ENCODE results near the gene PRPF31.
"Not testable (repeated sequence)": the region's sequence is repeated elsewhere in the genome, so short reads cannot be mapped to it uniquely, and the experiment has no call there.

The PRPF31 gene

DNA sequence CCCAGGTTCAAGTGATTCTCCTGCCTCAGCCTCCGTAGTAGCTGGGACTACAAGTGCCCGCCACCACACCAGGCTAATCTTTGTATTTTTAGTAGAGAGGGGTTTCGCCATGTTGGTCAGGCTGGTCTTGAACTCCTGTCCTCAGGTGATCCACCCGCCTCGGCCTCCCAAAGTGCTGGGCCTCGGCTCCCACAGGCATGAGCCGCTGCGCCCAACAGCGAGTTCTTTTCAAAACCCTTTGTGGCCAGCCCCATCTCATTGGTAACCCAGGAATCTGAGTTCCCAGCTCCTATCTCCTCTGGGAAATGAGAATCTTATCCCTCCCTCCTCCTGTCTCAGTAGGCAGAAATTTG is 15.7 kb upstream of the PRPF31 start:
- H3K4me3 Mint-ChIP-seq, result peak overlapping the region; percentile 89
- intact Hi-C loops (cut with micrococcal nuclease), result loop anchor here (5.0 kb wide), 1 partner anchor 38 kb away; the partner anchor contains the start of gene VSTM1
- peaks cover 76% of the 10 kb centered on the region for H3K4me1 Mint-ChIP-seq (ENCODE audit: low read depth)
- H3K9me3 Mint-ChIP-seq, H3K27me3 Mint-ChIP-seq: not testable (repeated sequence)
- H3K27ac Mint-ChIP-seq, result peak overlapping the region; percentile 93
- peaks cover 54% of the 10 kb centered on the region for H3K36me3 Mint-ChIP-seq (ENCODE audit: low read depth)

GRCh38 chr19:54100561-54100960 is 15.0 kb upstream of the PRPF31 start, which contains the start of gene OSCAR:
TSS of gene OSCAR (minus strand) at chr19:54100803. CDS start at chr19:54100792, 11 bp downstream.
- Mint-ChIP-seq H3K4me3 (peak within 1 kb of the TSS; percentile 89), H3K36me3 (ENCODE audit: low read depth) (peaks cover 52% of the 10 kb centered on the region), H3K27ac (peak within 1 kb of the TSS; percentile 93), H3K9me3 (no peaks in the 10 kb centered on the region), H3K27me3 (no peaks in the 10 kb centered on the region), H3K4me1 (ENCODE audit: low read depth) (peaks cover 73% of the 10 kb centered on the region)
- intact Hi-C loops (cut with micrococcal nuclease), result no loop called here

- intact Hi-C loops (cut with micrococcal nuclease), result loop anchor here (1.0 kb wide), 2 partner anchors 13 to 35 kb away; partner anchors contain the start of genes CNOT3, PRPF31 and TFPT
- peak within 1 kb of the TSS; percentile 93 for H3K27ac Mint-ChIP-seq
- H3K4me1 Mint-ChIP-seq (ENCODE audit: low read depth), result peaks cover 65% of the 10 kb centered on the region
- no peaks in the 10 kb centered on the region for H3K9me3 Mint-ChIP-seq
- H3K36me3 Mint-ChIP-seq (ENCODE audit: low read depth), result peaks cover 58% of the 10 kb centered on the region
- H3K4me3 Mint-ChIP-seq, result peak within 1 kb of the TSS; percentile 100
- no peaks in the 10 kb centered on the region for H3K27me3 Mint-ChIP-seq
These were observed 13.0 kb upstream of the PRPF31 start, which contains the start of gene NDUFA3 for GRCh38 chr19:54102421-54103169. TSS of gene NDUFA3 (plus strand) at chr19:54102855. CDS start at chr19:54102879, 24 bp downstream.

- Mint-ChIP-seq H3K27me3 (no peaks in the 10 kb centered on the region), H3K4me1 (ENCODE audit: low read depth) (peaks cover 56% of the 10 kb centered on the region), H3K27ac (no peak overlapping the region), H3K36me3 (ENCODE audit: low read depth) (peaks cover 71% of the 10 kb centered on the region), H3K9me3 (no peaks in the 10 kb centered on the region), H3K4me3 (no peak overlapping the region)
- intact Hi-C loops (cut with micrococcal nuclease), result no loop called here
These were observed 10.4 kb upstream of the PRPF31 start for GRCh38 chr19:54104998-54105715.

DNA sequence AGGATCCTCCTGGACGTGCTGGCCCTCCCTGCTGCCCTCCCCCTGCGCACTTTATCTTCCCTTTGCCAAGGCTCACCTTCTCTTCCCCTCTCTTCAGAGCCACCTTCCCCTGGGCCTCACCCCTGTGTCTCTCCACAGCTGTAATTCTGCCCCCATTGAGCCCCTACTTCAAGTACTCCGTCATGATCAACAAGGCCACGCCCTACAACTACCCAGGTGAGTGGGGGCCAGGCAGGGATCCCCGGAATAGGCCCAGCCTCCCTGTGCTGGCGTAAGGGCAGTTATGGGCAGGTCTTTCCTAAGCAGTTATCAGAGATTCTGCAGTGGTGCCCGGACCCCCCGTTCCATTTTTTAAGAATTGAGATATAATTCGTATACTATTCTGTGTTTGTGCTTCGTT is 9.8 kb upstream of the PRPF31 start:
- H3K4me1 Mint-ChIP-seq (ENCODE audit: low read depth), result peaks cover 54% of the 10 kb centered on the region
- no peak overlapping the region for H3K27ac Mint-ChIP-seq
- no peaks in the 10 kb centered on the region for H3K9me3 Mint-ChIP-seq
- intact Hi-C loops (cut with micrococcal nuclease), result no loop called here
- no peak overlapping the region for H3K4me3 Mint-ChIP-seq
- no peaks in the 10 kb centered on the region for H3K27me3 Mint-ChIP-seq
- peaks cover 71% of the 10 kb centered on the region for H3K36me3 Mint-ChIP-seq (ENCODE audit: low read depth)

- no peaks in the 10 kb centered on the region for H3K27me3 Mint-ChIP-seq
- H3K4me1 Mint-ChIP-seq (ENCODE audit: low read depth), result peaks cover 49% of the 10 kb centered on the region
- H3K27ac Mint-ChIP-seq, result no peak overlapping the region
- peaks cover 78% of the 10 kb centered on the region for H3K36me3 Mint-ChIP-seq (ENCODE audit: low read depth)
- intact Hi-C loops (cut with micrococcal nuclease), result no loop called here
- H3K4me3 Mint-ChIP-seq, result no peak overlapping the region
- H3K9me3 Mint-ChIP-seq, result no peaks in the 10 kb centered on the region
These were observed 8.8 kb upstream of the PRPF31 start for GRCh38 chr19:54106716-54107115.

DNA sequence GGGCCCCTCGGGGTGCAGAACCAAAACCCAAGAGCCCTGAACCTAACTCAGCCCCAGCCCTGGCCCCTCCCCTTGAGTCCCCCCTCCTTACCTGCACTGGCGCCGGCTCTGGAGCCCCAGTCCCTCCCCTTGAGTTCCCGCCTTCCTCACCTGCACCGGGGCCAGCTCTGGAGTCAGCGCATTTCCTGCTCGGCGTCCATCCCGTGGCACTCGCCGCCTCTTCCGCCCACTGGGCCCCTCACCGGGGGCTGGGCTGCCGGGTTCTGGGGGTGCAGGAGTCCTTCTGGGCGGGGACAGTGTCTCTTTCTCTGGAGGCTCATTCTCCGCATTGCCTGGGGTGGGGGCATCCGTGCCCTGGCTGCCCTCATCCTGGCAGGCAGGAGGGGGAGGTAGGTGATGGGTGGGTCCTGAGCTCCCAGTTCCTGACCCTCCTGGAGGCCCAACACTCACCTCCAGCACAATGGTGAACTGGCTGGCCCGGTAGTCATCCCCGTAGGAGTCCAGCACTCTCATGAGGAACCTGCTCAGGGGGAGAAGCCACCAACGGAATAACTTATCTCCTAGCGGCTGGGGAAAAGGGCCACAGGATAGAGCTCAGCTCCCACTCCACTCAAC is 7.6 kb upstream of the PRPF31 start:
- H3K4me1 Mint-ChIP-seq (ENCODE audit: low read depth), result peaks cover 42% of the 10 kb centered on the region
- H3K9me3 Mint-ChIP-seq, result no peaks in the 10 kb centered on the region
- H3K4me3 Mint-ChIP-seq, result no peak overlapping the region
- peak overlapping the region; percentile 2 for H3K27ac Mint-ChIP-seq
- intact Hi-C loops (cut with micrococcal nuclease), result no loop called here
- peaks cover 84% of the 10 kb centered on the region for H3K36me3 Mint-ChIP-seq (ENCODE audit: low read depth)
- H3K27me3 Mint-ChIP-seq, result no peaks in the 10 kb centered on the region

- no peak overlapping the region for H3K4me3 Mint-ChIP-seq
- H3K27ac Mint-ChIP-seq, result no peak overlapping the region
- H3K36me3 Mint-ChIP-seq (ENCODE audit: low read depth), result peaks cover 84% of the 10 kb centered on the region
- intact Hi-C loops (cut with micrococcal nuclease), result no loop called here
- no peaks in the 10 kb centered on the region for H3K9me3 Mint-ChIP-seq
- H3K4me1 Mint-ChIP-seq (ENCODE audit: low read depth), result peaks cover 42% of the 10 kb centered on the region
- H3K27me3 Mint-ChIP-seq, result no peaks in the 10 kb centered on the region
These were observed 7.1 kb upstream of the PRPF31 start for GRCh38 chr19:54108496-54108895.

GRCh38 chr19:54109651-54110050 is 5.9 kb upstream of the PRPF31 start:
- H3K4me3 Mint-ChIP-seq, result no peak overlapping the region
- peaks cover 95% of the 10 kb centered on the region for H3K36me3 Mint-ChIP-seq (ENCODE audit: low read depth)
- H3K27ac Mint-ChIP-seq, result no peak overlapping the region
- no peaks in the 10 kb centered on the region for H3K9me3 Mint-ChIP-seq
- H3K27me3 Mint-ChIP-seq, result no peaks in the 10 kb centered on the region
- intact Hi-C loops (cut with micrococcal nuclease), result no loop called here
- peaks cover 48% of the 10 kb centered on the region for H3K4me1 Mint-ChIP-seq (ENCODE audit: low read depth)

DNA sequence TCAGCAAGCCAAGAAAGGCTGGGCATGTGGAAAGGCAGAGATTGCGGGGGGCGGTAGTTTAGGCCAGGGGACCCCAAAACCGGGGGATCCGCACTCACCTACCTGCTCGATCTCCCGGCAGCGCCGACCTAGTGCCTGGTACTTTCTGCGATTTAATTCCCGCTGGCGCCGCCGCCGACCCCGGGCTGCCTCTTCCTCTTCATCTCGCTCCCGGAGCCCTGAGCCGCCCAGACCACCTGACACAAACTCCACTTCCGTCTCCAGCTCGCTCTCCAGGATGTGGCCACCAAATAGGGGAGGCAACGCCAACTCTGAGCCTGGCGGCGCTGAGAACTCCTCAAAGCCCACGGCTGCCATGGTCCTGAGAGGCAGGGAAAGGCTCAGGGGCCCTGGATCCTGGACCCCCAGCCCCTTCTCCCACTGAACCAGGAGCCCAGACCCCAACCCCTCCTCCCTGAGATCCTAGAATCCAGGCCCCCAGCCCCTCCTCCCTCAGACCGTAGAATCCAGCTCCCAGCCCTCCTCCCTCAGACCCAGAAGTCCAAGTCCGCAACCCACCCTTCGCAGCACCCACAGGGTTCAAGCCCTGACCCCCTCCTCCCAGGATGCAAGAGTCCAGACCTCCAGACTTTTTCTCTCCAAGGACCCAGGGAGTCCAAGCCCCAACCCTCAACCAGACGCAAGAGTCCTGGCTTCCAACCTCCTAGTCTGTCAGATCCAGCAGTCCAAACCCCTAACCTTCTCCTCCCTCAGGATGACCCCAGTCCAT is 1.0 kb upstream of the PRPF31 start:
- H3K36me3 Mint-ChIP-seq (ENCODE audit: low read depth), result peaks cover 82% of the 10 kb centered on the region
- H3K27ac Mint-ChIP-seq, result peak overlapping the region; percentile 94
- H3K4me1 Mint-ChIP-seq (ENCODE audit: low read depth), result peaks cover 55% of the 10 kb centered on the region
- H3K27me3 Mint-ChIP-seq, result no peaks in the 10 kb centered on the region
- peak overlapping the region; percentile 85 for H3K4me3 Mint-ChIP-seq
- intact Hi-C loops (cut with micrococcal nuclease), result loop anchor here (1.0 kb wide), 1 partner anchor 12 kb away; the partner anchor contains the start of gene NDUFA3
- H3K9me3 Mint-ChIP-seq, result no peaks in the 10 kb centered on the region

GRCh38 chr19:54121259-54121658 is 5.7 kb downstream of the PRPF31 start:
- no peak overlapping the region for H3K4me3 Mint-ChIP-seq
- H3K4me1 Mint-ChIP-seq (ENCODE audit: low read depth), result peaks cover 14% of the 10 kb centered on the region
- H3K36me3 Mint-ChIP-seq (ENCODE audit: low read depth), result peaks cover 86% of the 10 kb centered on the region
- intact Hi-C loops (cut with micrococcal nuclease), result no loop called here
- H3K27ac Mint-ChIP-seq, result no peak overlapping the region
- H3K27me3 Mint-ChIP-seq, result no peaks in the 10 kb centered on the region
- no peaks in the 10 kb centered on the region for H3K9me3 Mint-ChIP-seq

- no peaks in the 10 kb centered on the region for H3K27me3 Mint-ChIP-seq
- H3K4me1 Mint-ChIP-seq (ENCODE audit: low read depth), result no peaks in the 10 kb centered on the region
- no peaks in the 10 kb centered on the region for H3K9me3 Mint-ChIP-seq
- H3K36me3 Mint-ChIP-seq (ENCODE audit: low read depth), result peaks cover 100% of the 10 kb centered on the region
- H3K4me3 Mint-ChIP-seq, result no peak overlapping the region
- intact Hi-C loops (cut with micrococcal nuclease), result no loop called here
- no peak overlapping the region for H3K27ac Mint-ChIP-seq
These were observed 8.1 kb downstream of the PRPF31 start for GRCh38 chr19:54123682-54124081.

- peaks cover 100% of the 10 kb centered on the region for H3K36me3 Mint-ChIP-seq (ENCODE audit: low read depth)
- H3K4me3 Mint-ChIP-seq, result no peak overlapping the region
- no peaks in the 10 kb centered on the region for H3K27me3 Mint-ChIP-seq
These were observed 8.8 kb downstream of the PRPF31 start for GRCh38 chr19:54124393-54124792.

More at GRCh38 chr19:54124393-54124792, 8.8 kb downstream of the PRPF31 start:
- no peaks in the 10 kb centered on the region for H3K4me1 Mint-ChIP-seq (ENCODE audit: low read depth)
- no peak overlapping the region for H3K27ac Mint-ChIP-seq
- no peaks in the 10 kb centered on the region for H3K9me3 Mint-ChIP-seq
- intact Hi-C loops (cut with micrococcal nuclease), result no loop called here
